ENCODE data around the gene TCFL5.

TCFL5 gene

DNA sequence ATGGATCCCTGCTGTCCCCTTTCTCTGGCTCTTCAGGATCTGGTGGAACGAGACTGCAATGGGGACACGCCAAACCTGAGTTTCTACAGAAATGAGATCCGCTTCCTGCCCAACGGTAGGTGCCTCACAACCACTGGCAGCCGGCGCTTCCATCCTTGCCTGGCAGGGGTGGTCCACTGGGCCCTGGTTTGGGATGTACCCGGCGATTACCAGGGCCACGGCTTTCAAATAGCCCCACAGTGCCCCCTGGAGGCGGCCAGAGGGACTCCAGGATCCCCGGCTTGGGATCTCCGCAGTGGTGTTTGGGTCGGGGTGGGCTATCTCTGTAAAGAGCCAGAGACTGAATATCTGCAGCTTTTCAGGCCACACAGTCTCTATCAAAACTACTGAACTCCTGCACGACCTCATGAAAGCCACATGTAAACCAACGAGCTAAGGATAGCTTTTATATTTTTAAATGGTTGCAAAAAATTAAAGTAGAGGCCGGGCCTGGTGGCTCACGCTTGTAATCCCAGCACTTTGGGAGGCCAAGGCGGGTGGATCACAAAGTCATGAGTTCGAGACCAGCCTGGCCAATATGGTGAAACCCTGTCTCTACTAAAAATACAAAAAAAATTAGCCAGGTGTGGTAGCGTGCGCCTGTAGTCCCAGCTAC is 53.3 kb downstream of the TCFL5 start:
- peak; percentile 85 for DNase-seq

DNA sequence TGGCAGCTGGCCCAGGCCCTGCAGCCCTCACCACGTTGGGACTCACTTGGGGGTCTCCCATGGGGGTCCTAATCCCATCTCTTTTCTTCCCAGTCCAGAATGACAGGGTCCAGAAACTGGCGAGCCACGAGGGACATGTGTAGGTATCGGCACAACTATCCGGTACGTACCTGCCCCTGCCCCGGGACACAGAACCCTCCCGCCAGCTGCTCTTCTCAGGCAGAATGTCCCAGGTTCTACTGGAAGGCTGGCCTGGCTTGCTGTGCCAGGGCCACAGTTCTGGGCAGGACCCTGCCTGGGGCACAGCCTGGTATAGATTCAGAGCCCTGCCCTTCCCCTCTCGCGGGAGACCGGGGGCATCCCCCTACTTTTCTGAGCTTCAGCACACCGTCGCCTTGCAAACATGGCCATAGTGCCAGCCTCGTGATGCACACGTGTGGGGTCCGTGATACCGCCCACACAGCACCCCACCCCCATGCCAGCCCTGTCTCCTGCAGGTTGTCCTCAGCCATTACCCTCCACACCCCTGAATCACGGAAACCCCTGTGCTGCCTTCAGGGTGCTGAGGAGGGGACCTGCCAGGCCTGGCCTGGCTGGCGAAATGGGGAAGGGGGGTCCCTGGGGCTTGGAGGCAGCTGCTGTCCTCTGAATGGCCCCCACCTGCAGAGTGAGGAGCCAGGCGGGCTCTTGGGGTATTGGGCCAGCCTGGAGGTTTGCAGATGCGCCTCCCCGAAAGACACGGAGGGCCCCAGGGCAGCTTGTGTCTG is 54.0 kb downstream of the TCFL5 start:
- no peak for DNase-seq

DNA sequence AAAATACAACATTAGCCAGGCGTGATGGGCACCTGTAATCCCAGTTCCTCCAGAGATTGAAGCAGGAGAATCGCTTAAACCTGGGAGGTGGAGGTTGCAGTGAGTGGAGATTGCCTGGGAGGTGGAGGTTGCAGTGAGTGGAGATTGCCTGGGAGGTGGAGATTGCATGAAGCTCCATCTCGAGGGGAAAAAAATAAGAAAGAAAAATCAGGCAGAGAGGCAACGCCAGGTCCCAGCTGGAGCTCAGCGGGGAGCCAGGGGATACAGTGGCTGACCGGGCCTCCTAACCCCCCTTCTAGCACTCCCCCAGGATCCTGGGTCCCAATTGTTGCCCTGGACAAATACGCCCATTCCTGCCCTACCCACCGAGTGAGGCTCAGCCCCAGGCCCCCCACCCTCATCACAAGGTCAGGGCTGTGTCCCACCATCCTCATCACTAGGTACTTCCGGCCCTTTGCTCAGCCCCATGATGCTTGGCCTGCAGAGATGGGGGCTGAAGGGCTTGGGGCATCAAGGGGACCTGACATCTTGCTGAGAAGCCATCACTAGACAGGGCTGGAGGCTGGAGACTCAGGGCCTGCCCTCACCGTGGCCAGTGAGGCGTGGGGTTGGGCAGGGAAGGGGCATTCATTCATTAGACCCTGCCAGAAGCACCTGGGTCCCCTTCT is 55.1 kb downstream of the TCFL5 start:
- no peak for DNase-seq

DNA sequence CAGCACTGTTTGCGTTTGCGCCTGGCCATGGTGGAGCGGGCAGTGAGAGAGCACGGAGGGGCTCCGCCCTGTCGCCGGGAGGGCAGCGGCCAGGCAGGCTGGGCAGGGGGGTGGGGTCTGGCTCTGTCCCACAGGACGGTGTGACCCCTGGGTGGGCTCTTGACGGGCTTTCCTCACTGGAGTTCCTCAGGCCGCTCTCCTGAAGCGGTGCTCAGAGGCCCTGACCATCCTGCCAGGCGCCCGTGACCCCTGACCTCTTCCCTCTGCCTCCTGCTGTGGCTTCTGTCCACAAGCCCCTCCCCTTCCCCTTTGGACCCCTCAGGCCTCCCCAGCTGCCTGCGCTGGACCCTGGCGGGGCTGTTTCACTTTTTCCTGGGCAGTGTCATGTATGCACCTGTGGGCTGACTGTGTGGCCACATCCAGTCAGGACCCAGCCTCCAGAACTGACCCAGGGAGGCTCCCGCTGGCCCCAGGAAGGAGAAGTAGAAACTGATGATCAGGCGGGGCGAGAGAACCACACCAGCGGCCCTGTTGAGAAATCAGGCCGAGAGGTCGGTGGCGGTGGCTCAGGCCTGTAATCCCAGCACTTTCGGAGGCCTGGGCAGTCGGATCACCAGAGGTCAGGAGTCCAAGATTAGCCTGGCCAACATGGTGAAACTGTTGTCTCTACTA is 55.8 kb downstream of the TCFL5 start:
- DNase-seq: no peak

DNA sequence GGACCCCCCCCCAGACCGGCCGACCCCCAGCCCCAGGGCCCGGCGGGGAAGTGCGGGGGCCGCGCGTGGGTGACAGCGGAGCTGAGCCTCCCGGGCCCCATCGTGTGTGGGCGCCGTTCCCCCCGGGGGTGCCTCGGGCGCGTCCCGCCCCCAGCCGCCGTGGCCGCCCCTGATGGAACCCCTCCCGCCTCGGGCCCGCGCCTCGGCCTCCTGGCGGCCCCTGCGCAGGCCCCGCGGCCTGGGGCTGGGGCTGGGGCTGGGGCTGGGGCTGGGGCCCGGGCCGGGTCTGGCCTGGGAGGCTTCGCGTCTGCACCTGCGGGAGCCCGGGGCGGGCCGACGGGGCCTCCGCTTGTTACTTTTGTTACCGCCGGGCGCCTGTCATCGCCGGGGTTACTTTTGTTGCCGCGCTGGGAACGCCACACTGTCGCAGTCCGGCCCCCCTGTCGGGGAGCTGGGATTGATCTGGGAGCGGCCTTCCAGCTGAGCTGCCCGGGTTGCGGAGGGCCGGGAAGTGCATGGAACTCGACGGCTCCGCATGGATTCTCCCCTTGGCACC is 56.4 kb downstream of the TCFL5 start:
- DNase-seq: peak; percentile 39

DNA sequence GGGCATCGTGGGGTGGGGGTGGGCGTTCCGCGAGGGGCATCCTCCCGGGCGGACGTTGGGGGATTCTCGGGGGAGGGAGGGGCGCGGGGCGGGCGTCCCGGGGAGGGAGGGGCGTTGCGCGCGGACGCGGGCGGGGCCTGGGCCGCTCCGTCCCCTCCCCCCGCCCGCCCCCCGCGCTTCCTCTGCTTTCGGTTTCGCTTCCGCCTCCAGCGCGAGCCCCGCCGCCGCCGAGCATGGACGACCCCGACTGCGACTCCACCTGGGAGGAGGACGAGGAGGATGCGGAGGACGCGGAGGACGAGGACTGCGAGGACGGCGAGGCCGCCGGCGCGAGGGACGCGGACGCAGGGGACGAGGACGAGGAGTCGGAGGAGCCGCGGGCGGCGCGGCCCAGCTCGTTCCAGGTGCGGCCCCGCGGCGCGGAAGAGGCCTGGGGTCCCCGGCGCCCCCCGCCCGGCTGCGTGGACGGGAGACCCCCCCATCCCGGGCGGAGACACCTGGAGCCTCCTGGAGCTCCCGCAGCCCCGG is 56.9 kb downstream of the TCFL5 start, which contains the start of gene OGFR:
TSS of gene OGFR (plus strand) at position 209 of the 528 bp plus-strand sequence. CDS start at position 234, 25 bp downstream.
- peak; percentile 82 for DNase-seq

DNA sequence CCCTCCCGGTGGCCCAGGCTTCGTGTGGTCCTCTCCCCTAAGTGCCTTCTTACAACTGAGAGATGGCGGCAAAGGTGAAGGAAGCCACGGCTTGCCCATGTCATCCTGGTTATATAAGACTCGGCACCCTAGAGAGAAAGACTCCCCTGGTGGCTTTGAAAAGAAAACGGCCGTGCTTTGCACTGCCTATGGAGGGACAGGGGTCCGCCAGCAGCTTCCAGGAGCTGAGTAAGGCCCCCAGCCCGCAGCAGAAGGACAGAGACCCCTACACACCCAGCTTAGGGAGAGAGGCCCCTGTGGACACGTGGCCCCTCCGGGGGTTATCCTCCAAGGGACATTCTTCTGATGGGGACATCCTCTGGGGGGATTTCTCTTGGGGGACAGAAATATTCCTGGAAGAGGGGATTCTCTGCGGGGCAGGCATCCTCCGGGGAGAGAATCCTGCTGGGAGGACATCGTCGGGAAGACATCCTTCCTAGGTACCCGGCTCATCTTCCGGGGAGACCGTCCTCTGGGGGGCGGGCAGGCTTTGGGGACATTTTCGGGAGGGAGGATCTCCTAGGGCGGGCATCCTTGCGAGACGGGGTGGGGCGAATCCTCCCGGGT is 57.5 kb downstream of the TCFL5 start:
- DNase-seq: peak; percentile 28

DNA sequence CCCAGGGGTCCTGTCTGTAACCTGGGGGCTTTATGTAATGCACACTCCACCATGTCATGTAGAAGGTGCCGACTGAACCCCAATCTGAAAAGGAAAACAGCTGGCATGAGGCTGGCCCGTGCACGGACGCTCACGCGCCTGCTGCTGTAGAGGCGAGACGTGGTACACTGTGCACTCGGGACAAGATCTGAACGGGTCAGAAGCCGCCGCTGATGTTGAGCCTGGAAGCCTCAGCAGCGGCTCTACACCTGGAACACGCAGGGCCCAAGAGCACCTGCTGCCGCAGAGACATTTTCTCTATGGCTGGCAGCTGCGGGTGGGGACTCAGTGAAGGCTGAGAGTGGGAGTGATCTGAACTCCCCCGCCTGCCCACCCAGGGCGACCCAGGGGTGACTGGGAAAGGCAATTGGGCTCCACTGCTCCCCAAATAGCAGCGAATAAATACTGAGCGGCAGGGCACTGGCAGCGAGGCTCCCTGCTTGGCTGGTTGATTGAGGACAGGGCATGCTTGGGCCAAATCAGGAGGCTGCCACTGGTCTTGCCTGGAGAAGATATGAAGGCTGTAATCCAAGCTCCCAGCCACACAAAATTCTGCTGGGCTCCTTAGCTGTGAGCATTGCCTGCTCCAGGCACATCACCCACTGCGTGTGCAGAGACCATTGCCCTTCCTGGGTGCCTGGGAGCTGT is 59.5 kb downstream of the TCFL5 start:
- DNase-seq: no peak

DNA sequence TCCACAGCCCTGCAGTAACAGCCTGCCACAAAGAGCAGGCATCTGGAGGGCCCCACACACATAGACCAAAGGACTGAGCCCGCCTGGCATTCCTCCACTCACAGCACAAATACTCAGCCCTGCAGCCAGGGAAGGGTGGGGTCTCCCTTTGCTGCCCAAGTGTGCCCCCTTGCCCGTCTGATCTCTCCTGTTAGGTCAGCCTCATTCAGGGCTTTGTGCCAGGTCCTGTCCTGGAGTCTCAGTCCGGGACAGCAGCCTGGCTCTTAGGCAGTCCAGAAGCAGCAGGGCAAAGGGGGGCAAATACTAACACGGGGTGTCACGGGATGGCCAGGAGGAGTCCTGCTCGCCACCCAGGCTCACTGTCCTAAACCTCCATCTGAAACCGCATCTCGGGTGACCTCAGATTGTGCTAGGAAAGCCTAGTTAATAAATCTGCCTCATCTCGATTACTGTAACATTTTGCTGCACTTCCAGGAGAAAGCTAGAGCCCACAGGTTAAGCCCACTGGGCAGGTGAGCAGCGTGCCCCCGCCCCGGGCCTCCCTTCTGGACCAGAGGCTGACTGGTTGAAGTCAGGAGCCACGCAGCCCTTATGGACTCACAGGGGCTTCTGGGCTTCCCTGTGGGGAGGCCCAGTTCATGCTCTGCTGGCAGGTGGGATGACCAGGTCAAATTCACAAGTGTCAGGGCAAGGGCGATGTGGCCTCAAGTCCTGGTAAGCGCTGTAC is 60.2 kb downstream of the TCFL5 start:
- DNase-seq: no peak

DNA sequence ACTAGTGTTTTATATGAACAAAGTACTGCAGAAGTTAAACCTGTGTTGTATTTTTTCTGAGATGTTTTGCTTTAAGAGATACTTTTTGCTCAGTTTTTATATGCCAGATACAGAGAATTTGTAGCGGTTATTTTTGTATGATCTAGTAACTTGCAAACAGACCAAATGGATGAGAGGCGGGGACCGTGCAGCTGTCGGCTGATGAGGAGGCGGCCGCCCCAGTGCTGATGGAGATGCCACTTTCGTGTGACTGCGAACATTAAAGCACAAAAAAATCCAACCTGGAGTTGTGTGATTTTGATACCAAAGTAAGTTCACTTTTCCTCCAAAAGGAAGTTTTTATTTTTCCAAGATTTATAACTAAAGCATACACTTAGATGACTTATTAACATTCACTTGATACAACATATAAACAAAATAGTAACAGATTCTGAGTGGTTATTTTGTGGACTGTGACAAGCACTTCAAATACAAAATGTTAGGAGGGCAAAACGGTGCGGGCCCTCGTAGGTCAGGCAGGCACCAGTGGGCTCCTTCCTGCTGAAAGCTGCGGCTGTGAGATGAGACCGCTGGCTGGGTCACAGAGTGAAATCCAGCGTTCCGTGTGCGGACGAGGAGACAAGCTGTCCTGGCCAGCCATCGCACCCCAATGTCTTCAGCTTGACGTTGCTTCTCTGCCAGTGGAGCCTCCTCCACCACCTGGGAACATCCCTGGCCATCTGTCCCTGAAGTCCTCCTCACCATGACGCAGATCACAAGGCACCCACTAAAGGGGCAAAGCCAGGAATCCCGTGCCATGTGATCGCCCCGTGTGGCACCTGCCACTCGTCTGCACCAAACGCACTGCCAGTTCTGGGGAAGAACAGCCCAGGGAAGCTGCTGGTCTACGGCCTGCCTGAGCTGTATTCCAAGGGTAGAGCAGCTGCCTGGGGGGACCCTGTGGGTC is 61.0 kb downstream of the TCFL5 start:
- DNase-seq: no peak

DNA sequence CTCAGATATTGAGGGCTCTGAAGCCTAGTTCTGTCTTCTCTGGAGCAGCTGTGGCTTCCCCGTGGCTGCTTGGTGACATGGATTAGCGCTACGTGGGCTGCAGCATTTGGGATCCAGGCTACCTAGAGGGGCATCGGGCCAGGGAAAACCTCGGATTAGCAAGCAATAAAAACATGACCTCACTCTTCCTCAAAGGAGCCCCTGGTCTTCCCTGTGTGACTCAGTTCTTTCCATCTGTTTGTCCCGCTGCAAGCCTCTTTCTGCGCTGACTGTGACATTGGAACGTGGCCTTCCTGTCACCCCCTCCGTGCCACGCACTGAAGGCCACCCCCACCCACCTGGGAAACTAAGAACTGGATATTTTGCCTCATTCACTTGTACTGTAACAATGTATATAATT is 61.7 kb downstream of the TCFL5 start:
- no peak for DNase-seq

DNA sequence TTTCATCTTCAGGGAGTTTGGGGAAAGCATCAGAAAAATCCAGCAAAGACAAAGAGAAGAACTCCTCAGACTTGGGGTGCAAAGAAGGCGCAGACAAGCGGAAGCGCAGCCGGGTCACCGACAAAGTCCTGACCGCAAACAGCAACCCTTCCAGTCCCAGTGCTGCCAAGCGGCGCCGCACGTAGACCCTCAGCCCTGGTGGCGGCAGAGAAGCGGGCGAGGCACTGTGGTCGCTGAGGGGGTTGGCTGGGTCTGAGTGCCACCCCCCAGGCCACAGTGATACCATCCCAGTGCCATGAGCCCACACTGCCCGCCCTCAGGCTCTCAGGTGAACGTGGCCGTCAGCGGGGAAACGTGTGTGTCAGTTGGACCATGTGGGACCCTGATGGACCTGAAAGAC is 62.2 kb downstream of the TCFL5 start:
- DNase-seq: no peak

DNA sequence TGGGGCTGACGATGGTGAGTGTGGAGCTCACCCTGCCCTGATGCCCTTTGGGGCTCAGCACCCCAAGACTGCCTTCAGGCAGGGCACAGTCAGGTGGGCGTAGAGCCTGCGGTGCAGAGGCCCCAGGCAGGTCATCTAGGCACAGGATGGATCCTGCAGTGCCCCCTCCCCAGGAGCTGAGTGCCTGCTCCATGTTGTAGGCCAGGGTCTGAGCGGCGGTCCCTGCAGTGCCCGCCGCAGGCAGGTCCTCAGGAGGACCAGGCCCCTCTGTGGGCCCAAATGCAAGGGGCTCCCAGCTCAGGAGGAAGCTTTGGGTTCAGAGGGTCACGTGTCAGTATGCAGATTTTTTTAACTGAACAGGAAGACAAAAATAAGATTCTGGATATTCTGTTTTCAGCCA is 62.6 kb downstream of the TCFL5 start:
- no peak for DNase-seq

DNA sequence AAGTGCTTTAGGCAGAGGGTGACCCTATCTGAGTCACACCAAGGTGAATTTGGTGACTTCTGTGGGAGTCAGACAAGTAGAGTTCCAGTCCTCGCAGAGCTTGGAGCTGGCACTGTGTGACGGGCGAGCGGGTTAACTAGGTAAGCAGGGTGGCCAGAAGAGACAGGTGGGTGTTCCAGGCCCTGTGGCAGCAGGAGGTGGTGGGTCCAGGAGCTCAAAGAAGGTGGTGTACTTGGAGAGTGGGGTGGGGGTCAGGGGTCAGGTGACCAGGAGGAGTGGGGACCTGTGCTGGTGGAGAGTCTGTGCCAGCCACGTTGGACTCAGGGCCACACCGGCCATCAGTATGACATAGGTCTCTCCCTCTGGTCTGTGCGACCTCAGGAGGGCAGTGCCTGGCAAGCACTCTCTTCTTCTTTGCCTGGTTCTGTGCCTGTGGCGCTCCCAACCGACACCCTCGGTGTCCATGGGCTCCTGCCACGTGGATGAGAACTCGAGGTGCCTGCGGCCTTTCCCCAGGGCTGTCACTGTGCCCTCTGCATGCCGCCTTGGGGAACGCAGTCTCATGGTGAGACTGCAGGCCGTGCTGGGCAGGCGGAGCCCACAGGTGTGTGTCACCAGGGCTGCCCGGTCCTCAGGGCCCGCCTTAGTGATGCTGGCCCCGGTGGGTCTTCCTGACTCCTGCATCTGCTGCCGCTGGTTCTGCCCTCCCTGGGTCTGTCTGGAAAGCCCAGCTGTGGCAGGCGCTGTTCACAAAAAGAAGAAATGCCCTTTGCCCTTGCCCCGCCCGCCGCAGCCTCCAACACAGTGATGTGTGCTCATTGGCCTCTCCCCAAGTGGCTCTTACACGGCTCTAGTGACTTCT is 63.7 kb downstream of the TCFL5 start:
- DNase-seq: no peak

DNA sequence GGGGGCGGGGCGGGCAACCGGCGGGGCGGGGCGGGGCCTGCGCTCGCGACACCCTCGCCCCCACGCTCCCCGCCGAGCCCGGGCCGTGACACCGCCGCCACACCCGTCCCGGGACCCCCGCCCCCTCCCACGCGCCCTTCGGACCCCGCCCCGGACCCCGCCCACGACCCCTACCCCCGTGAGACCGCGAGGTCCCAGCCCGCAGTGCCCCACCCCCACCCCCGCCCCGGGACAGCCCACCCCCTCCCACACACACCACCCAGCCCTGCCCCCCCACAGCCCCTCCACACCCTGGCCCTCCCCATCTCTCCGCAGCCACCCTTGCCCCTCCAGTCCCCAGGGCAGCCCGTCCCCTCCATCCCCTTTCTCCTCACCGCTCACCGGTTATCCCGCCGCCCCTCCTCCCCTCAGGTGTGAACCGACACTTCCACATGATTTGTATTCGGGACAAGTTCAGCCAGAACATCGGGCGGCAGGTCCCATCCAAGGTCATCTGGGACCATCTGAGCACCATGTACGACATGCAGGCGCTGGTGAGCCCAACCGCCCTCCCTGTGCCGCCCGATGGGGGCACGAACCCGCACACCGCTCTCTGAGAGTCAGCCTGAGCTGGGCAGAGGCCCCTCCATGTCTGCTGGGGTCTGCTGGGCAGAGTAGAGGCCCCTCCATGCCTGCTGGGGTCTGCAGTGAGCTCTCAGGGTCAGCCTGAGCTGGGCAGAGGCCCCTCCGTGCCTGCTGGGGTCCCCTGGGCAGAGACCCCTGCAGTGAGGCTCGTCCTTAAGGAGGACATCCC is 64.7 kb downstream of the TCFL5 start:
- no peak for DNase-seq

DNA sequence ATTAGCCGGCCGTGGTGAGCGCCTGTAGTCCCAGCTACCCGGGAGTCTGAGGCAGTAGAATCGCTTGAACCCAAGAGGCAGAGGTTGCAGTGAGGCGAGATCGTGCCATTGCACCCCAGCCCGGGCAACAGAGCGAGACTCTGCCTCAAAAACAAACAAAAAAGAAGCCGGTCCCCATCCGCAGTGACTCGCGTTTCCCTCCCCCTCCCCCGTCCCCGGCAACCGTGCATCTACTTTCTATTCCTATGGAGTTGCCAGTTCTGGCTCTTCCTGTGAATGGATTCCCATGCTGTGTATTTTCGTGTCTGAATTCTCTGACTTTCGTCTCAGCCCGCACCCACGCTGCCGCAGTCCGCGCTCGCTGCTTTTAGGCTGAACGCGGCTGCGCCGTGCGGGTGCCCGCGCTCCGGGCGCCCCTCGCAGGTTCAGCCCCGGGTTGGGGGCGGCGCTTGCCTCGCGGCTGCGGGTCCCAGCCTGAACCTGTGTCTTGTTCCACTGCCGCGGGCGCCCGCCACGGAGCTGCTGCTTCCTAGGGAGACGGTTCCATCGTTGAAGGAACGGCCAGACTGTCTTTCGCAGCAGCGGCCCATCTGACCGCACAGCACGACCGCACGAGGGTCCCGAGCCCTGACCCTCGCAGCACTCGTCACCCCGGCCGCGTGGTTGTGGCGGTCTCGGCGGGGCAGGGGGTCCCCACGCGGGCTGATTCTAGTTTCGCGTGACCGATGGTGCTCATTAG is 66.4 kb downstream of the TCFL5 start:
- DNase-seq: peak; percentile 80
